ENCODE measurements around the gene TH.

TH gene

GRCh38 chr11:2171591-2172003 is at the start of gene TH:
TSS of gene TH (minus strand) at chr11:2171815. CDS start at chr11:2171786, 29 bp downstream.
- Histone ChIP-seq H3K27ac (no peak within 1 kb of the TSS), H3K4me3 (no peak within 1 kb of the TSS)
- no peak for TF ChIP-seq CTCF (IDR thresholded peaks at IDR 0.05)
- no peak for DNase-seq (ENCODE audit: low spot score)

GRCh38 chr11:2221024-2221423 is 49.4 kb upstream of the TH start:
- Histone ChIP-seq H3K27ac (no peak overlapping the region), H3K4me3 (no peak overlapping the region)
- DNase-seq (ENCODE audit: low spot score) = no peak
- no peak for TF ChIP-seq CTCF (IDR thresholded peaks at IDR 0.05)

DNA sequence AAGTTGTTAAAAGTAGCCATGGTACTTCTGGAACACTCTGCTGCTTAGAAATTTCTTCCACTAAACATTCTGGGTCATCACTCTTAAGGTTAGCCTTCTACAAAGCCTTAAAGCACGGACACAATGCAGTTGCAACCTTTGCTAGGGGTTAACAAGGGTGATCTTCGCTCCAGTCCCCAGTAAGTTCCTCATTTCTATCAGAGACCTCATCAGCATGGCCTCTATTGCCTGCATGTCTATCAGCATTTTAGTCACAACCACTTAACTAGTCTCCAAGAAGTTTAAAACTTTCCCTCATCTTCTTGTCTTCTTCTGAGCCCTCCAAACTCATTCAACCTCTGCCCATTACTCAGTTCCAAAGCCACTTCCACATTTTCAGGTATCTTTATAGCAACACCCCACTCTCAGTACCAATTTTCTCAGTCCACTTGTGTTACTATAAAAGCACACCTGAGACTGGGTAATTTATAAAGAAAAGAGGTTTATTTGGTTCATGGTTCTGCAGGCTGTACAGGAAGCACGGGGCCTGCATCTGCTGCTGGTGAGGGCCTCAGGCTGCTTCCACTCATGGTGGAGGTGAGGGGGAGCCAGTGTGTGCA is 48.7 kb upstream of the TH start:
- DNase-seq (ENCODE audit: low spot score) = no peak
- H3K27ac ChIP-seq = no peak overlapping the region
- no peak overlapping the region for H3K4me3 ChIP-seq
- TF ChIP-seq CTCF (IDR thresholded peaks at IDR 0.05) = no peak

- Histone ChIP-seq H3K27ac (no peak overlapping the region), H3K4me3 (no peak overlapping the region)
- no peak for TF ChIP-seq CTCF (IDR thresholded peaks at IDR 0.05)
- DNase-seq (ENCODE audit: low spot score) = no peak
Observed at GRCh38 chr11:2219318-2220017, 47.9 kb upstream of the TH start.

DNA sequence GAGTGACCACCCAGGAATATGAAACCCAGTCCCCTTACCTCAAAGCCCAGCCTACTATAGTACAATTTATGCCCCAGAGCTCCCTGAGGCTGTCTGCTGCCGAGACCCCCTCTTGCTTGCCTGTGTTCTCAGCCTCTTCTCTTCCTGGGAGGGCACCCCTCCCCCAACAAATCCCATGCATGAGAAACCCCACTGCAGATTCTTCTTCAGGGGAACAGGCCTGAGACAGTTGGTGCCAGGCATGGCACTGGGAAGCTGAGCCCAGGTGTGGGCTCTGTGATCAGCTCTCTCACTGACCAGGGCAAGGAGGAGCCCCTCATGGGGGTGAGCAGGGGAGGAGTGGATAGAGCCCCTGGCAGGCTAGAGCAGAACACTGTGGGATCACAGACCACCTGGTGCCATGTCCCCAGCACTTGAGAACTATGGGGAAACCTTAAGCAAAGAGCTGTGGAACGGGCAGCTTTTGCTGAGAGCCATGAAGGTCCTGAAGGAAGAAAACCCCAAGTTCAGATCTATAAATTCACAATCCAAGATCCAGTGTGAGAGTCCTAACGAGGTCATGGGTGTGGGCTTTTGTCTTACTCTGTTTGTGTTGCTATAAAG is 46.5 kb upstream of the TH start:
- TF ChIP-seq CTCF (IDR thresholded peaks at IDR 0.05) = no peak
- no peak overlapping the region for H3K4me3 ChIP-seq
- no peak overlapping the region for H3K27ac ChIP-seq
- DNase-seq (ENCODE audit: low spot score) = no peak

GRCh38 chr11:2217211-2218030 is 45.8 kb upstream of the TH start:
- Histone ChIP-seq H3K4me3 (no peak overlapping the region), H3K27ac (no peak overlapping the region)
- no peak for TF ChIP-seq CTCF (IDR thresholded peaks at IDR 0.05)
- DNase-seq (ENCODE audit: low spot score) = no peak

All from coronary artery (tissue), 2 donors.